Gastroesophageal sphincter (tissue), 3 donors: Measurements from ENCODE around the gene SPAG16.

ENCODE experiments used
- POLR2A ChIP-seq, 2 donors: fragments of 450-650 bp; IDR thresholded peaks; one replicate each; pipeline ENCODE4 v1.6.1; 2017; ENCODE audit warnings: antibody characterized with exemption in 2 of 2, mild to moderate bottlenecking in 2 of 2, moderate library complexity in 1 of 2
- TF ChIP-seq, protein P1 (sequence below), 4 experiments: fragments of 200-600 bp in 2 of 4; fragments of 450-650 bp in 2 of 4; sonication (generic) in 1 of 4; IDR thresholded peaks; one replicate each; pipeline ENCODE4 v1.5.1; 2017 to 2019; ENCODE audit warnings: antibody characterized with exemption in 4 of 4, mild to moderate bottlenecking in 2 of 4, moderate library complexity in 2 of 4

DNA sequence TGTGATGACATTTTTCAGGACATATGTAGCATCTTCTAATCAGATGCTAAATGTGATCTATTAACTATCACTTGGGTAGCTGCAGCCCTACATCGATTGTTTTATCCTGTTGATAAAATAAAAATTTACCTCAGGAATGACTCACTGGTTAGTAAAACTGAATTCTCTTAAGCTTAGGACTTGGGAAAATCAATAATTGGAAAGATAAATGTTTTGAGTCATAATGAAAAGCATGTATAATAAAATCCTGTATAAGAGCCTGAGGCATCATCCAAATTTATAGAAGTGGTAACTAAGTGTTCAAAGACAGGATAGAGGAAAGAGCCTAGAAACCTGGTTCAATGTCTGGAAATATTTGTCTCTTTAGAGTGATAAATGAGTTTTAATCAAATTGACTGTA, 958.5 kb downstream of the SPAG16 start:
- TF ChIP-seq, protein P1, sequence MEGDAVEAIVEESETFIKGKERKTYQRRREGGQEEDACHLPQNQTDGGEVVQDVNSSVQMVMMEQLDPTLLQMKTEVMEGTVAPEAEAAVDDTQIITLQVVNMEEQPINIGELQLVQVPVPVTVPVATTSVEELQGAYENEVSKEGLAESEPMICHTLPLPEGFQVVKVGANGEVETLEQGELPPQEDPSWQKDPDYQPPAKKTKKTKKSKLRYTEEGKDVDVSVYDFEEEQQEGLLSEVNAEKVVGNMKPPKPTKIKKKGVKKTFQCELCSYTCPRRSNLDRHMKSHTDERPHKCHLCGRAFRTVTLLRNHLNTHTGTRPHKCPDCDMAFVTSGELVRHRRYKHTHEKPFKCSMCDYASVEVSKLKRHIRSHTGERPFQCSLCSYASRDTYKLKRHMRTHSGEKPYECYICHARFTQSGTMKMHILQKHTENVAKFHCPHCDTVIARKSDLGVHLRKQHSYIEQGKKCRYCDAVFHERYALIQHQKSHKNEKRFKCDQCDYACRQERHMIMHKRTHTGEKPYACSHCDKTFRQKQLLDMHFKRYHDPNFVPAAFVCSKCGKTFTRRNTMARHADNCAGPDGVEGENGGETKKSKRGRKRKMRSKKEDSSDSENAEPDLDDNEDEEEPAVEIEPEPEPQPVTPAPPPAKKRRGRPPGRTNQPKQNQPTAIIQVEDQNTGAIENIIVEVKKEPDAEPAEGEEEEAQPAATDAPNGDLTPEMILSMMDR (IDR thresholded peaks at IDR 0.05) = no peak
- no peak for TF ChIP-seq POLR2A (IDR thresholded peaks at IDR 0.05)
